T-cell (primary cell): ENCODE measurements around the gene APPBP2. TPM values are rescaled to one million over a fixed set of nuclear protein-coding genes. Genes with fewer than 3 reads are reported as not detected.

Source experiments
- ATAC-seq, 4 experiments: fragments of 200-7000 bp in 3 of 4; fragments of 150-1000 bp in 1 of 4; cut with Tn5 transposase; replicated peaks in 1 of 4; 1 replicate in 3 of 4; 2 replicates in 1 of 4; pipeline ENCODE4 v1.10.0; 2021; ENCODE audit warnings: moderate library complexity in 3 of 4, mild to moderate bottlenecking in 2 of 4, moderate number of reproducible peaks in 1 of 4
- CTCF ChIA-PET, 2 donors: fragments of 300-600 bp; sonication (Branson Sonifier 250); formaldehyde crosslinking; loops; one replicate each; lab custom pipeline; 2022; ENCODE audit warnings: antibody characterized with exemption in 2 of 2; lab: Charles Lee
- POLR2A ChIA-PET, 2 donors: fragments of 300-600 bp; sonication (Branson Sonifier 250); formaldehyde crosslinking; loops; one replicate each; lab custom pipeline; 2022; ENCODE audit warnings: antibody characterized with exemption in 2 of 2; lab: Charles Lee
- DNase-seq, 35 experiments: peaks; one replicate each; pipeline versions ENCODE4 v3.0.0 to v3.0.0-alpha.2; 2013 to 2023
- H3K27ac ChIP-seq: one replicate; pipeline ENCODE4 v1.5.1; 2013; ENCODE audit warnings: low read length
- H3K27me3 ChIP-seq, 2 experiments: replicated peaks in 1 of 2; 1 replicate in 1 of 2; 2 replicates in 1 of 2; pipeline versions ENCODE4 v1.6.1 to v1.7.0; 2013; ENCODE audit warnings: low read length in 1 of 2, mixed read lengths in 1 of 2; ENCODE audit not compliant: control insufficient read depth in 2 of 2, insufficient read depth in 2 of 2; ENCODE audit errors: extremely low read depth in 1 of 2
- H3K36me3 ChIP-seq, 2 donors: 1 replicate in 1 of 2; 2 replicates in 1 of 2; pipeline versions ENCODE4 v1.6.1 to v1.7.0; 2013; ENCODE audit warnings: low read length in 1 of 2; ENCODE audit not compliant: control insufficient read depth in 2 of 2, insufficient read depth in 1 of 2; ENCODE audit errors: extremely low read depth in 1 of 2
- H3K4me1 ChIP-seq, 2 experiments: 1 replicate in 1 of 2; 2 replicates in 1 of 2; pipeline versions ENCODE4 v1.6.1 to v1.7.0; 2013; ENCODE audit warnings: low read length in 2 of 2, mixed read lengths in 1 of 2; ENCODE audit not compliant: insufficient read depth in 2 of 2, control insufficient read depth in 1 of 2; ENCODE audit errors: extremely low read depth in 1 of 2
- H3K4me3 ChIP-seq, 2 donors: 1 replicate in 1 of 2; 2 replicates in 1 of 2; pipeline versions ENCODE4 v1.5.1 to v1.7.0; 2013; ENCODE audit warnings: mild to moderate bottlenecking in 2 of 2, low read length in 1 of 2, moderate library complexity in 1 of 2; ENCODE audit not compliant: control insufficient read depth in 1 of 2; ENCODE audit errors: extremely low read depth in 1 of 2
- H3K9me3 ChIP-seq: 2 replicates; pipeline ENCODE4 v1.7.0; 2013
- H3K27ac Mint-ChIP-seq, 2 donors: one replicate each; pipeline ENCODE4 v1.8.0; 2020 to 2021; ENCODE audit warnings: mild to moderate bottlenecking in 2 of 2, mixed read lengths in 2 of 2
- H3K27me3 Mint-ChIP-seq, 2 donors: one replicate each; pipeline ENCODE4 v1.8.0; 2021 to 2022; ENCODE audit warnings: mixed read lengths in 2 of 2
- H3K36me3 Mint-ChIP-seq: one replicate; pipeline ENCODE4 v1.8.0; 2021; ENCODE audit warnings: mixed read lengths
- H3K4me1 Mint-ChIP-seq, 3 donors: one replicate each; pipeline ENCODE4 v1.8.0; 2020 to 2022; ENCODE audit warnings: mixed read lengths in 3 of 3, mild to moderate bottlenecking in 1 of 3
- H3K4me3 Mint-ChIP-seq, 3 donors: one replicate each; pipeline ENCODE4 v1.8.0; 2020 to 2022; ENCODE audit warnings: mild to moderate bottlenecking in 3 of 3, mixed read lengths in 3 of 3, moderate library complexity in 3 of 3
- H3K9me3 Mint-ChIP-seq, 3 donors: one replicate each; pipeline ENCODE4 v1.8.0; 2020 to 2022; ENCODE audit warnings: mixed read lengths in 3 of 3
- WGBS: methylation state at CpG from one replicate; pipeline ENCODE4 v1.1.5; 2013; ENCODE audit warnings: missing lambda C conversion rate; ENCODE audit not compliant: insufficient coverage; 5-methylcytosine and 5-hydroxymethylcytosine counted together
- total RNA-seq, 35 experiments: library from RNA in 6 of 35; stranded (reverse) in 6 of 35; fragments of 120-200 nt in 1 of 35; gene quantifications; one replicate each; pipeline versions ENCODE4 v1.2.1 to v1.2.4 and lab custom pipeline; 2013 to 2026

The APPBP2 gene
- total RNA-seq, 5 donors from 2014 or later (not counting 1 experiment from before 2014, with no cell fraction given): 32.2 to 42.0 (median 36.6) TPM

DNA sequence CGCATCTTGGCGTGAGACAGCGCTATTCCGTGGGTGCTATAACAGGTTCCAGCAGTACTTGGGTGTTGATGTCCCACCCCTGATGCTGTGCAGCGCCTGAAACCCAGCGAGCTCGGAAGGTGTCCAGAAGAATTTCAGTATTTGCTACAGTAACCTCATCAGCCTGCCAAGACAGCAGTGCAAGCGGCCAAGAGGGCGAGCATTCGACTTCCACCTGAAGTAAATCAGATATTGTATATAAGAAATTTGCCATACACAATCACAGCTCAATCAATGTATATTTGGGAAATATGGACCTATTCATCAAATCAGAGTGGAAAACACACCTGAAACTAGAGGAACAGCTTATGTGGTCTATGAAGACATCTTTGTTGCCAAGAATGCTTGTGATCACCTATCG is 13.0 kb downstream of the APPBP2 start:
- Mint-ChIP-seq H3K27ac (no peak overlapping the region), H3K4me1 (peaks cover 51 to 63% (median 57%) of the 10 kb centered on the region in 3 donors), H3K9me3 (no peaks in the 10 kb centered on the region), H3K27me3 (no peaks in the 10 kb centered on the region), H3K36me3 (peaks cover 26% of the 10 kb centered on the region), H3K4me3 (no peak overlapping the region)
- H3K27ac ChIP-seq: no peak overlapping the region
- POLR2A ChIA-PET: interaction anchor here in 1 of 2 donors (0.6 kb wide), 1 partner anchor 23 kb away, joined by 4 read pairs; no protein-coding TSS in a partner anchor
- no peaks in the 10 kb centered on the region for H3K27me3 ChIP-seq
- CTCF ChIA-PET: no interaction called here
- no peak for DNase-seq
- no peak overlapping the region for H3K4me3 ChIP-seq
- no peaks in the 10 kb centered on the region for H3K9me3 ChIP-seq
- peaks cover 0 to 6% of the 10 kb centered on the region in 2 donors for H3K36me3 ChIP-seq
- ATAC-seq: no peak
- WGBS: 97% methylated on average over 5 of the region's 11 CpGs
- H3K4me1 ChIP-seq: peaks cover 0 to 7% of the 10 kb centered on the region in 2 experiments

DNA sequence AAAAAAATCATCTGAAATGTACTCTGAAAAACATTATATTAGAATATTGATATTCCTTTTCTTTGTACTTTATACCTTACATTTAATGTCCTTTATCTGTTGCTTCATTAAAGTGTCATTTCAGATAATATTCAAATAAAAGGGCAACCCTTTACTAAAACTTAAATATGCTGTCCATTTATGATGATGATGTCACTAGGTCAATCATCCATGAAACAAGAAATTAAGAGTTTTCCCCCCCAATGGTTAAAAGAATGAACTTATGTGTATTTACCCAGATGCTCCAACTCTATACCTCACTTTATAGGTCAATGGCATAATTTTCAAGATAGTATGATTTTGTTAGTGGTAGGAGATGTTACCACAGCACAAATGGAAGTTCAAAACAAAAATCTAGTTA is 15.3 kb downstream of the APPBP2 start:
- Histone ChIP-seq H3K9me3 (no peaks in the 10 kb centered on the region), H3K36me3 (peaks cover 0 to 3% of the 10 kb centered on the region in 2 donors), H3K4me3 (no peak overlapping the region), H3K27me3 (no peaks in the 10 kb centered on the region), H3K27ac (no peak overlapping the region), H3K4me1 (peaks cover 0 to 5% of the 10 kb centered on the region in 2 experiments)
- ChIA-PET POLR2A (interaction anchor here in 1 of 2 donors (0.7 kb wide), 1 partner anchor 83 kb away, joined by 5 read pairs; no protein-coding TSS in a partner anchor), CTCF (no interaction called here)
- Mint-ChIP-seq H3K4me1 (peaks cover 51 to 63% (median 57%) of the 10 kb centered on the region in 3 donors), H3K4me3 (no peak overlapping the region), H3K36me3 (peaks cover 19% of the 10 kb centered on the region), H3K9me3 (no peaks in the 10 kb centered on the region), H3K27ac (no peak overlapping the region), H3K27me3 (no peaks in the 10 kb centered on the region)
- ATAC-seq: no peak
- no peak for DNase-seq

DNA sequence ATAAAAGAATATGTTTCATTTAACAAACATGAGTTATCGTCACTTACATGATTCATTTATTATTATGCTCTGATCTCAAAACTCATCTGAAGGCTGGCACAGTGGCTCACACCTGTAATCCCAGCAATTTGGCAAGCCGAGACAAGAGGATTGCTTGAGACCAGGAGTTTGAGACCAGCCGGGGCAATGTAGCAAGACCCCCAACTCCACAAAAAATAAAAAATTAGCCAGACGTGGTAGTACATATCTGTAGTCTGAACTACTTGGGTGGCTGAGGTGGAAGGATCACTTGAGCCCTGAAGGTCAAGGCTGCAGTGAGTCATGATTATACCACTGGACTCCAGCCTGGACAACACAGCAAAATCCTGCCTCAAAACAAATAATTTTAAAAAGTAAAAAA is 16.0 kb downstream of the APPBP2 start:
- 100% methylated on average over 1 of the region's 4 CpGs for WGBS
- peaks cover 49 to 56% (median 55%) of the 10 kb centered on the region in 3 donors for H3K4me1 Mint-ChIP-seq

DNA sequence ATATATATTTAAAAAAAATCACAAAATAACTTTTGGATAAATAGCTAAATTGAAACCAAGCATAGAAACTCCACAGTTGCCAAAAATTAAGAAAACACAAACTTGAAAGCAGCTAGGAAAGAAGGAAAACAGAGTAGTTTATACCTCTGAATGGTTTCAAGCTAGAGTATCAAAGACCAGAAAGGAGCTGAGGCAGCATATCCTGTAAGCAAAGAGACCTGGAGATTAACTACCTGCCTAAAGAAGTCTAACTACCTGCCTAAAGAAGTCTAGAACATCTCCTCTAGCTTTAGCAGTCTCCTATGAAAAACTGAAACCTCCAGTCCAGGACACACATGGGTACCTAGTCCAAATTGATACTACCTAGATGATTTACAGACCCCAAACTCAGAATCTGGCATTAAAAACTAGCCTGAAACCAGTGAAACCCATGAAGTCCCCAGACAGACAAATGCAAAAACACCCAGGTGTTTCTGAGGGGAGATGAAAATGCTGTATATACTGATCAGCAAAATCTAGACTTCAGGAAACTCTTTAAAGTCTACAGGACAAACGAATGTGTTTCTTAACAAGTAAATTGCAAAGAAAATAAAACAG is 17.6 kb downstream of the APPBP2 start:
- CTCF ChIA-PET: interaction anchor here in 1 of 2 donors (0.7 kb wide), 1 partner anchor 284 kb away, joined by 4 read pairs; no protein-coding TSS in a partner anchor
- Histone ChIP-seq H3K27ac (no peak overlapping the region), H3K27me3 (no peaks in the 10 kb centered on the region), H3K36me3 (no peaks in the 10 kb centered on the region), H3K9me3 (no peaks in the 10 kb centered on the region), H3K4me1 (peaks cover 0 to 5% of the 10 kb centered on the region in 2 experiments), H3K4me3 (no peak overlapping the region)
- peaks cover 47 to 52% (median 47%) of the 10 kb centered on the region in 3 donors for H3K4me1 Mint-ChIP-seq
- peaks cover 16% of the 10 kb centered on the region for H3K36me3 Mint-ChIP-seq
- WGBS: no CpG with 5 or more reads among the region's 1 CpG
- peak overlapping the region in 1 of 2 donors; percentile 39 for H3K27ac Mint-ChIP-seq
- no peak overlapping the region for H3K4me3 Mint-ChIP-seq
- no peaks in the 10 kb centered on the region for H3K9me3 Mint-ChIP-seq
- DNase-seq (no peak), ATAC-seq (no peak)
- POLR2A ChIA-PET: no interaction called here
- H3K27me3 Mint-ChIP-seq: no peaks in the 10 kb centered on the region

More for the DNA sequence above, 16.0 kb downstream of the APPBP2 start:
- peaks cover 0 to 5% of the 10 kb centered on the region in 2 experiments for H3K4me1 ChIP-seq
- no peaks in the 10 kb centered on the region for H3K9me3 ChIP-seq
- ChIA-PET POLR2A (interaction anchor here in 1 of 2 donors (0.6 kb wide), 1 partner anchor 36 kb away, joined by 3 read pairs; no protein-coding TSS in a partner anchor), CTCF (no interaction called here)
- Mint-ChIP-seq H3K27me3 (no peaks in the 10 kb centered on the region), H3K4me3 (no peak overlapping the region), H3K27ac (no peak overlapping the region), H3K9me3 (no peaks in the 10 kb centered on the region), H3K36me3 (peaks cover 19% of the 10 kb centered on the region)
- no peaks in the 10 kb centered on the region for H3K27me3 ChIP-seq
- H3K36me3 ChIP-seq: peaks cover 0 to 3% of the 10 kb centered on the region in 2 donors
- no peak for ATAC-seq
- H3K4me3 ChIP-seq: no peak overlapping the region
- no peak overlapping the region for H3K27ac ChIP-seq
- no peak for DNase-seq

DNA sequence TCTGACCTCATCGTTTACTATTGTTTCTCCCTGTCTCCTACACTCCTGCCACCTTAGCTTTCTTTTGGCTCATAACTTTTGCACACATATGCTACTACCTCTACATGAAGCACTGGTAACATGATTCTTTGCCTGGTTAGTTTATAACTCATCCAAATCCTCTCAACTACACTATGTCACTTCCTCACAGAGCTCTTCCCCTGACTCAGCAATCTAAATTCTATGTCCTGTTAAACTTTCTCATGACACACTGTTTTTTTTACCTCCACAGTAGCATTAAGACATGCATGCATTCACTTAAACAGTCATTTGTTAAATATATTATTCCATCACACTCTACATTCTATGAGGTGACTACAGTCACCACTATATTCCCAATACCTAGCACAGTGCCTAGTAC is 19.7 kb downstream of the APPBP2 start:
- DNase-seq: no peak
- no peak overlapping the region for H3K27ac ChIP-seq
- Mint-ChIP-seq H3K4me3 (no peak overlapping the region), H3K9me3 (no peaks in the 10 kb centered on the region), H3K4me1 (peaks cover 42 to 46% (median 43%) of the 10 kb centered on the region in 3 donors), H3K27ac (peak overlapping the region in 1 of 2 donors; percentile 1), H3K27me3 (no peaks in the 10 kb centered on the region), H3K36me3 (peaks cover 10% of the 10 kb centered on the region)
- ChIA-PET CTCF (interaction anchor here in 1 of 2 donors (0.6 kb wide), 1 partner anchor 24 kb away, joined by 3 read pairs; no protein-coding TSS in a partner anchor), POLR2A (no interaction called here)
- H3K27me3 ChIP-seq: no peaks in the 10 kb centered on the region
- peaks cover 0 to 5% of the 10 kb centered on the region in 2 experiments for H3K4me1 ChIP-seq
- no peak for ATAC-seq
- H3K4me3 ChIP-seq: no peak overlapping the region
- H3K9me3 ChIP-seq: no peaks in the 10 kb centered on the region
- WGBS: 100% methylated on average over 1 of the region's 1 CpG
- H3K36me3 ChIP-seq: peaks cover 0 to 7% of the 10 kb centered on the region in 2 donors

DNA sequence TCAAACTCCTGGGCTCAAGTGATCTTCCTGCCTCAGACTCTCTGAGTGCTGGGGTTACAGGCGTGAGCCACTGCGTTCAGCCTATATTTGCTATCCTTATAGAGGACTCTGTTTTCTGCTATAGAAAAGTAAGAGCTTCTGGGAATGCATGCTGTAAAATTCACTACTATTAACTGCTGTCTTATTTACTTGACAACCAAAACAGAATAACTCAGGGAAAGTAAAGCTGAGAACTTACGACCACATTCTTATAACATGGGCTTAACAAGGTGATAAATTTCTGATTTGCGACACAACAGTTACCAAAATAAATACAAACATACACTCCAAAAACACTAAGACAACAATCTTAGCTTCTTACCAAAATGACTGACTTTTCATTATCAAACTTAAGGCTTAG is 23.9 kb downstream of the APPBP2 start:
- Histone ChIP-seq H3K4me3 (no peak overlapping the region), H3K9me3 (no peaks in the 10 kb centered on the region), H3K27ac (no peak overlapping the region), H3K27me3 (no peaks in the 10 kb centered on the region), H3K36me3 (peaks cover 0 to 19% of the 10 kb centered on the region in 2 donors), H3K4me1 (no peaks in the 10 kb centered on the region)
- WGBS: 100% methylated on average over 1 of the region's 4 CpGs
- H3K9me3 Mint-ChIP-seq: no peaks in the 10 kb centered on the region
- peaks cover 18 to 29% (median 23%) of the 10 kb centered on the region in 3 donors for H3K4me1 Mint-ChIP-seq
- H3K27me3 Mint-ChIP-seq: no peaks in the 10 kb centered on the region
- ChIA-PET POLR2A (no interaction called here), CTCF (interaction anchor here in 1 of 2 donors (0.6 kb wide), 1 partner anchor 18 kb away, joined by 3 read pairs; no protein-coding TSS in a partner anchor)
- H3K36me3 Mint-ChIP-seq: peaks cover 16% of the 10 kb centered on the region
- DNase-seq (no peak), ATAC-seq (no peak)
- no peak overlapping the region for H3K4me3 Mint-ChIP-seq
- no peak overlapping the region for H3K27ac Mint-ChIP-seq
